Thymus (tissue), 11 donors: ENCODE data around the gene MYADM. TPM values are rescaled to one million over a fixed set of nuclear protein-coding genes. Genes with fewer than 3 reads are reported as not detected.

Experiments
- DNase-seq, 9 donors: peaks; one replicate each; pipeline ENCODE4 v3.0.0-alpha.2; 2013; ENCODE audit warnings: low spot score in 9 of 9, low read depth in 6 of 9, missing footprints in 1 of 9
- H3K27ac ChIP-seq, 2 donors: one replicate each; pipeline ENCODE4 v1.5.1; 2013; ENCODE audit warnings: control low read depth in 1 of 2, low read depth in 1 of 2, low read length in 1 of 2, mild to moderate bottlenecking in 1 of 2, moderate library complexity in 1 of 2
- H3K27me3 ChIP-seq, 2 donors: one replicate each; pipeline ENCODE4 v1.5.1; 2013; ENCODE audit warnings: low read length in 1 of 2; ENCODE audit not compliant: control insufficient read depth in 2 of 2, insufficient read depth in 1 of 2
- H3K36me3 ChIP-seq, 2 donors: one replicate each; pipeline ENCODE4 v1.5.1; 2013; ENCODE audit warnings: low read length in 1 of 2, mild to moderate bottlenecking in 1 of 2, moderate library complexity in 1 of 2; ENCODE audit not compliant: control insufficient read depth in 2 of 2, insufficient read depth in 2 of 2
- H3K4me1 ChIP-seq, 2 donors: one replicate each; pipeline ENCODE4 v1.5.1; 2013; ENCODE audit warnings: low read length in 2 of 2; ENCODE audit not compliant: control insufficient read depth in 2 of 2, insufficient read depth in 2 of 2
- H3K4me3 ChIP-seq, 2 donors: one replicate each; pipeline ENCODE4 v1.5.1; 2013; ENCODE audit warnings: low read length in 2 of 2, control low read depth in 1 of 2, mild to moderate bottlenecking in 1 of 2
- H3K9me3 ChIP-seq, 2 donors: one replicate each; pipeline ENCODE4 v1.5.1; 2013; ENCODE audit warnings: low read length in 1 of 2, mild to moderate bottlenecking in 1 of 2; ENCODE audit not compliant: control insufficient read depth in 2 of 2, insufficient read depth in 1 of 2
- WGBS: extraction: QIAGEN DNeasy Blood & Tissue Kit; methylation state at CpG from one replicate; pipeline ENCODE4 v1.1.7; 2013; 5-methylcytosine and 5-hydroxymethylcytosine counted together
- polyA plus RNA-seq: library from polyadenylated mRNA; stranded (reverse); fragments of 200-250 nt; gene quantifications from one replicate; pipeline ENCODE4 v1.2.3, GENCODE V29; 2013
- total RNA-seq: library from RNA; stranded (reverse); fragments of 120-200 nt; gene quantifications from one replicate; pipeline ENCODE4 v1.2.4, GENCODE V29; 2013
- donor health status: healthy.

MYADM gene
- total and polyA plus RNA-seq, 2 donors, result 4.5 to 34.4 TPM

DNA sequence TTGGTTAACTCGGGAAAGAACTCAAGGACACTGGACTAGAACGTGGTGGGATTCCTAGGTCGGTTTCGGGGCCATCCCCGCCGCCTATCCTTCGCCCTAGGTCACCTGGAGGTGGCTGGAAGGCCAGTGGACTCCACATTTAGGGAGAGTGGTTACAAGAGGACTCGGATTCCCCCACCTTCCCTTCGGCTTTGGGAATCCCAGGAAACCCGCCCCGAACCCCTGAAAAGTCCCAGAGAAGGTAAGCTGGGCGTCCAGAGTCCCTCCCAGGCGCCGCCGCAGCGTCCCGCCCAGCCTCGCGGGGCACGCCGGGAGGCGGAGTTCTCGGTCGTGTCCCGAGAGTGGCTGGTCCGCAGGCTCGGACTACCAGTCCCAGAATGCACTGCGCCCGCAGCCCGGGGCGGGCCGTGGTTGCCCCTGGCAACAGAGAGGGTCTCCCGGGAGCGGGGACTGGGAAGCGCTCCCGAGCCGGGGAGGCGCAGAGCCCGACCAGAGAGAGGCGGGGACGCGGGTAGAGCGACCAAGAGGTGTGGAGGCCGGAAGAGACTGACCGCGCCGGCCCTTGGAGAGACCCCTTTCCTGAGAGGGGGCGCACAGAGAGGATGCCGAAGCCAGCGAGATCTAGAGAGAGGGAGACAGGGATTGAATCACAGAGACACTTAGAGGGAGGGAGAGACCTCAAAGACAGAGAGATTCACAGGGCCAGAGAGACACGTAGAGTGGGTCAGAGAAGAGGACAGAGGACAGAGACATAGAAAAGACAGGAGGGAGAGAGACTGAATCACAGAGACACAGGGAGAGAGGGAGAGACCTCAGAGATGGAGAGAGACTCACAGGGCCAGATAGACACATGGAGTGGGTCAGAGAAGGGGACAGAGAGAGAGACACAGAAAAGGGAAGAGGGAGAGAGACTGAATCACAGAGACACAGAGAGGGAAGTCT is 11.7 kb downstream of the MYADM start:
- no peak overlapping the region for H3K27ac ChIP-seq

GRCh38 chr19:53880711-53881481 is 13.2 kb downstream of the MYADM start:
- 33% methylated on average over 6 of the region's 6 CpGs for WGBS
- peaks cover 26 to 68% of the 10 kb centered on the region in 2 donors for H3K27me3 ChIP-seq
- H3K36me3 ChIP-seq, result peaks cover 0 to 7% of the 10 kb centered on the region in 2 donors
- H3K27ac ChIP-seq, result peak overlapping the region in 1 of 2 donors; percentile 80
- peak overlapping the region; percentile 55 to 60 for H3K4me3 ChIP-seq
- no peak for DNase-seq
- peaks cover 39 to 79% of the 10 kb centered on the region in 2 donors for H3K4me1 ChIP-seq
- H3K9me3 ChIP-seq, result no peaks in the 10 kb centered on the region

More for the DNA sequence above, 11.7 kb downstream of the MYADM start:
- peaks cover under 1 to 11% of the 10 kb centered on the region in 2 donors for H3K36me3 ChIP-seq
- H3K4me3 ChIP-seq, result peak overlapping the region; percentile 62 to 65
- H3K27me3 ChIP-seq, result peaks cover 21 to 56% of the 10 kb centered on the region in 2 donors
- peaks cover 50 to 89% of the 10 kb centered on the region in 2 donors for H3K4me1 ChIP-seq
- DNase-seq, result peak in 4 of 9 donors; percentile 73 to 88 (median 82)
- no peaks in the 10 kb centered on the region for H3K9me3 ChIP-seq
- WGBS, result 1% methylated on average over 51 of the region's 51 CpGs

DNA sequence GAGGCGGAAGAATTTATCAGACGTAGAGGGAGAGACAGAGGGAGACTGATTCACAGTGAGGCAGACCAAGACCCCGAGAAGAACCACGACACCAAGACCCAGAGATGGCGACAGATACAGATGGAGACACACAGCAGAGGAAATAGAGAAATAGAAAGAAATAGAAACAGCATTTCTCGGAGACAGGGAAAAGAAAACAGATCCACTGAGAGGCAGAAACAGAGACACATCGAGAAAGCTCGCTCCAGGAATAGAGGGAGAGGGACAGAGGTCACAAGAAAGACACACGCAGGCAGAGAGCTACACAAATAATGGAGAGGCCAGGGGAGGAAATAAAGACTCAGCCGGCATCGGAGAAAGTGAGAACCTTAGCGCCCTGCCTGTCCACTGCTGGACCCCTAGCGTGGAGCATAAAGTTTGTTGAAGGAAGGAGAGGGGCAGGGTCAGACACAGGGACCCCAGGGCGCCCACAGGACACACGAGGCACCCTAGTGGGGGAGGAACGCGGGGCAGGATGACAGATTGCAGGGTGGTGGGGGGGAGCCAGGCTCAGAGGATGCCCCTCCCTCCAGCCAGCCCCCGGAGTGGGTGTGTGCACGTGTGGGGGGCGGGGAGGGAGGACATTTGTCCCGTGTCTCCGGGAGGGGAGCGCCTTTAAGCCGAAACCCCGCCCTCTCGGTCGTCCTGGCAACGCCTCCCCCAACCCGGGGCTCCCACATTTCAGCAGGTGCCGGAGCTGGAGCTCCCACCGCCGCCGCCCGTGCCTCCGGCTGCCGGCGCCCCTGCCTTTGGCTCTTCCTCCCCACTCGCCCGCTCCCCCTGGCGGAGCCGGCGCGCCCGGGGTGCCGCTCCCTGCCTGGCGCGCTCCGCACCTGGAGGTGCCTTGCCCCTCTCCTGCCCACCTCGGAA is 14.1 kb downstream of the MYADM start, which contains the start of gene PRKCG:
Gene PRKCG (plus strand): TSS at position 716 of the 909 bp plus-strand sequence. CDS start 298 bp downstream, outside the sequence.
- Histone ChIP-seq H3K4me3 (peak within 1 kb of the TSS; percentile 55 to 60), H3K27ac (peak within 1 kb of the TSS; percentile 31 to 80), H3K4me1 (peaks cover 37 to 71% of the 10 kb centered on the region in 2 donors), H3K27me3 (peaks cover 26 to 72% of the 10 kb centered on the region in 2 donors), H3K36me3 (no peaks in the 10 kb centered on the region), H3K9me3 (no peaks in the 10 kb centered on the region)
- DNase-seq, result peak in 7 of 9 donors; percentile 76 to 94 (median 89)
- 3% methylated on average over 49 of the region's 49 CpGs for WGBS

DNA sequence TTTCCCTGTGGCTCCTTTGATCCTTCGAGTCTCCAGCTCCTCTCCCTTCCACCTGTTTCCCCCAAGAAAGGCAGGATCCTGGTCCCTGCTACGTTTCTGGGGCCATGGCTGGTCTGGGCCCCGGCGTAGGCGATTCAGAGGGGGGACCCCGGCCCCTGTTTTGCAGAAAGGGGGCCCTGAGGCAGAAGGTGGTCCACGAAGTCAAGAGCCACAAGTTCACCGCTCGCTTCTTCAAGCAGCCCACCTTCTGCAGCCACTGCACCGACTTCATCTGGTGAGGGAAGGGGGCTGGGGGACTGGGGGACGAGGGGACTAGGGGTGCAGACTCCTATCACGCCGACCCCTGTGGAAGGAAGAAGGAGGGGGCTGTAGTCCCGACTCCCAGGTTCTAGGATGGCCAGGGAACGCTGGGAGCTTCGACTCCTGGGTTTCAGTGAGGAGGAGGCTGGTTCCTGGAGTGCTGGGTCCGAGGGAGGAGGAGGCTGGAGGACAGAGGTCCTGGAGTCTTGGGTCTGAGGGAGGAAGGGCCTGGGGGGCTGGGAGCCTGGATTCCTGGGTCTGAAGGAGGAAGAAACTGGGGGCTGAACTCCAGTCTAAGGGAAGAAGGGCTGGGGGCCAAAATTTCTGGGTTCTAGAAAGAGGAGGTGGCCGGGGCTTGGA is 14.8 kb downstream of the MYADM start:
- WGBS, result 8% methylated on average over 18 of the region's 18 CpGs
- no peaks in the 10 kb centered on the region for H3K9me3 ChIP-seq
- peak overlapping the region; percentile 55 to 60 for H3K4me3 ChIP-seq
- H3K4me1 ChIP-seq, result peaks cover 30 to 63% of the 10 kb centered on the region in 2 donors
- DNase-seq, result no peak
- peaks cover 26 to 72% of the 10 kb centered on the region in 2 donors for H3K27me3 ChIP-seq
- H3K27ac ChIP-seq, result peak overlapping the region; percentile 31 to 74
- no peaks in the 10 kb centered on the region for H3K36me3 ChIP-seq

GRCh38 chr19:53883231-53883661 is 15.6 kb downstream of the MYADM start:
- H3K36me3 ChIP-seq, result no peaks in the 10 kb centered on the region
- H3K9me3 ChIP-seq, result no peaks in the 10 kb centered on the region
- WGBS, result 3% methylated on average over 19 of the region's 19 CpGs
- peaks cover 26 to 72% of the 10 kb centered on the region in 2 donors for H3K27me3 ChIP-seq
- peaks cover 30 to 57% of the 10 kb centered on the region in 2 donors for H3K4me1 ChIP-seq
- peak in 1 of 9 donors; percentile 78 for DNase-seq
- no peak overlapping the region for H3K27ac ChIP-seq
- H3K4me3 ChIP-seq, result peak overlapping the region; percentile 55 to 60

DNA sequence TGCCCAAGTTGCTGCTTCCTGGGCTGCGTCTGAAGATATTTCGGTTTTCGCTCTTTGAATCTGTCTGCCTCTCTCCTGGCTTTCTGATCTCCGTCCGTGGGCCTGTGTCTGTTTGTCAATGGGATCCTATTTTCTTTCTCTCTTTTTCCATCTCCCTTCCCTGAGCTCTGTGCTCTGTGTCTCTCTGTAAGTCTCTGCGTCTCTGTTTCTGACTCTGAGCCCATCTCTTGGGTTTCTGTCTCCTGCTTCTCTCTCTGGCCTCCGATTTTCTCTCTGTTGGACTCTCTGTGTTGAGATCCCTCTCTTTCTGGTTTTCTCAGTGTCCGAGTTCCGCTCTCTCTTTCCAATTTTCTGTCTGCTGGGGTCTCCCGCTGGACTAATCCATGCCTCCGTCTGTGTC is 16.1 kb downstream of the MYADM start:
- DNase-seq, result no peak
- H3K4me3 ChIP-seq, result peak overlapping the region; percentile 55 to 60
- peaks cover 29 to 54% of the 10 kb centered on the region in 2 donors for H3K4me1 ChIP-seq
- H3K9me3 ChIP-seq, result no peaks in the 10 kb centered on the region
- H3K27ac ChIP-seq, result peak overlapping the region in 1 of 2 donors; percentile 5
- no peaks in the 10 kb centered on the region for H3K36me3 ChIP-seq
- 25% methylated on average over 11 of the region's 11 CpGs for WGBS
- peaks cover 25 to 71% of the 10 kb centered on the region in 2 donors for H3K27me3 ChIP-seq

DNA sequence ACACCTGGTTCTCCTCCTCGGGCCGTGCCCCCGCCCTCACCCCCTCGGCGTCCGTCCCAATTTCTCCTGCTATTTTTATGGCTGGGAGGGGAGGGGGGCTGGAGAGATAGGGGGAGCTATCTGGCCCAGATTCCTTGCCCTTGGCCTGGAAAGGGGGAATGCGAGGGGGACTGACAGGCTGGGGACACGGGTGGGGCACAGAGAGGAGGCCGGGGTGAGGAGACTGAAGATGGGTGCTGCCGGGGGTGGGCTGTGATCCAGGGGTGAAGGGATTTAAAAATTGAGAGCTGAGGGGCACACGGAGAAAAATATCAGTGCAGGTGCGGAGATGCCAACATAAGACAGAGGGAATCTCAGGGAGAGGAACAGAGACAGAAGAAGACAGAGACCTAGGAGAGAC is 16.6 kb downstream of the MYADM start:
- WGBS, result 39% methylated on average over 12 of the region's 12 CpGs
- Histone ChIP-seq H3K4me1 (peaks cover 25 to 50% of the 10 kb centered on the region in 2 donors), H3K27ac (no peak overlapping the region), H3K4me3 (no peak overlapping the region), H3K27me3 (peaks cover 22 to 66% of the 10 kb centered on the region in 2 donors), H3K36me3 (no peaks in the 10 kb centered on the region), H3K9me3 (no peaks in the 10 kb centered on the region)
- no peak for DNase-seq

GRCh38 chr19:53885036-53885435 is 17.4 kb downstream of the MYADM start:
- WGBS, result 96% methylated on average over 10 of the region's 10 CpGs
- H3K4me1 ChIP-seq, result peaks cover 25 to 48% of the 10 kb centered on the region in 2 donors
- H3K27ac ChIP-seq, result no peak overlapping the region
- no peaks in the 10 kb centered on the region for H3K36me3 ChIP-seq
- DNase-seq, result no peak
- no peak overlapping the region for H3K4me3 ChIP-seq
- H3K9me3 ChIP-seq, result no peaks in the 10 kb centered on the region
- H3K27me3 ChIP-seq, result peaks cover 16 to 58% of the 10 kb centered on the region in 2 donors
